B cell (primary cell): ENCODE data around the gene TFAP2C.

Experiments
- EZH2 ChIP-seq: IDR thresholded peaks from 2 replicates; pipeline ENCODE4 v1.6.1; 2012; ENCODE audit warnings: borderline replicate concordance, low read depth, mild to moderate bottlenecking, moderate library complexity, low read length; ENCODE audit not compliant: insufficient read depth, poor library complexity, severe bottlenecking
- TF ChIP-seq, protein P1 (sequence below): fragments of 200-600 bp; IDR thresholded peaks from one replicate; pipeline ENCODE4 v1.8.0; 2022; ENCODE audit warnings: antibody characterized with exemption, mild to moderate bottlenecking

DNA sequence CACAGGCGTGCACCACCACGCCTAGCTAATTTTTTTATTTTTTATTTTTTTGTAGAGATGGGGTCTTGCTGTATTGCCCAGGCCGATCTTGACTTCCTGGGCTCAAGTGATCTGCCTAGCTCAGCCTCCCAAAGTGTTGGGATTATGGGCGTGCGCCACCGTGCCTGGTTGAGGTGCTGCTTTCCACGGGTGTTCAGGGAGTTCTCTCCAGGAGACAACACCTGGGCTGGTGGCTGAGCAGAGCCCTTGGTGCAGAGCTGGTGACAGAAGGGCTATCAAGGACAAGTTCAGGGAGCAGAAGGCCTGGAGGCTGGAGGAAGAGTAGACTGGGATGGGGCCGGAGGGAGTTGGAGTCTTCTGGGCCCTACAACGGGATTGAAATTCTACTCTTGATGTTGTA is 34.6 kb downstream of the TFAP2C start:
- TF ChIP-seq EZH2, result no peak
- TF ChIP-seq, protein P1, sequence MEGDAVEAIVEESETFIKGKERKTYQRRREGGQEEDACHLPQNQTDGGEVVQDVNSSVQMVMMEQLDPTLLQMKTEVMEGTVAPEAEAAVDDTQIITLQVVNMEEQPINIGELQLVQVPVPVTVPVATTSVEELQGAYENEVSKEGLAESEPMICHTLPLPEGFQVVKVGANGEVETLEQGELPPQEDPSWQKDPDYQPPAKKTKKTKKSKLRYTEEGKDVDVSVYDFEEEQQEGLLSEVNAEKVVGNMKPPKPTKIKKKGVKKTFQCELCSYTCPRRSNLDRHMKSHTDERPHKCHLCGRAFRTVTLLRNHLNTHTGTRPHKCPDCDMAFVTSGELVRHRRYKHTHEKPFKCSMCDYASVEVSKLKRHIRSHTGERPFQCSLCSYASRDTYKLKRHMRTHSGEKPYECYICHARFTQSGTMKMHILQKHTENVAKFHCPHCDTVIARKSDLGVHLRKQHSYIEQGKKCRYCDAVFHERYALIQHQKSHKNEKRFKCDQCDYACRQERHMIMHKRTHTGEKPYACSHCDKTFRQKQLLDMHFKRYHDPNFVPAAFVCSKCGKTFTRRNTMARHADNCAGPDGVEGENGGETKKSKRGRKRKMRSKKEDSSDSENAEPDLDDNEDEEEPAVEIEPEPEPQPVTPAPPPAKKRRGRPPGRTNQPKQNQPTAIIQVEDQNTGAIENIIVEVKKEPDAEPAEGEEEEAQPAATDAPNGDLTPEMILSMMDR, result no peak
